ENCODE measurements around the gene ZSCAN18. TPM values are rescaled to one million over a fixed set of nuclear protein-coding genes. Genes with fewer than 3 reads are reported as not detected.

The ZSCAN18 gene
- total RNA-seq, 1 experiment from 2014 or later, result 0.12 TPM

DNA sequence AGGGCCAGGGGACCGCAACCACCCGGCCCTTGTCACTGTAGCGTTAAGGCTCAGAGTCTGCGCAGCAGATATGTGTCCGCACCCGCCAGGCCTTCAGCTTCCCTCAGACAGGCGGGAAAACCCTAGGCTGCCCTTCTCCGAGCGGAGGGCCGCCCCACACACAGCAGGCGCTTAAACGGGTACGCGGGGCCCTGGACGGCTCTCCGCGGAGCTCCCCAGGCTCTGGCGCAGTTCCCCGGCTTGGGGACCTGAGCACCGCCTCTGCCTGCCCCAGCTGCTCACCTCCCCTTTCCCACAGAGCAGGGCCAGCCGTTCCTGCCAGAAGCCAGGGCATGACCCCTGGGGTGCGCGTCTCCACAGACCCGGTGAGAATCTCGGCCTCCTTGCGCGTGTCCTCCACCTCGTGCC, 38.4 kb downstream of the ZSCAN18 start:
- ATAC-seq, result no peak
- H3K27ac ChIP-seq (ENCODE audit: low read depth, low read length), result no peak overlapping the region
- POLR2A ChIA-PET, result no interaction called here

GRCh38 chr19:58059003-58059670, 38.9 kb downstream of the ZSCAN18 start, which contains the start of gene ZNF135:
Gene ZNF135, plus strand, starts transcription at chr19:58059282. Its CDS starts 721 bp downstream, at chr19:58060003.
- ChIA-PET RAD21 (ENCODE audit: low non-redundant PET in 1 of 2, low total read pairs in 2 of 2, uncharacterized antibody in 2 of 2, unreplicated experiment in 2 of 2) (no interaction called here), POLR2A (no interaction called here), CTCF (no interaction called here)
- BruUV-seq (replicated peaks), result no TSS peak
- no peak within 1 kb of the TSS for H3K9ac ChIP-seq (ENCODE audit: low read length)
- H3K27me3 ChIP-seq (ENCODE audit: insufficient read depth, low read length), result no peaks in the 10 kb centered on the region
- no peaks in the 10 kb centered on the region for H4K20me1 ChIP-seq (ENCODE audit: insufficient read depth)
- H3K4me1 ChIP-seq (ENCODE audit: control insufficient read depth in 1 of 2, insufficient read depth in 2 of 2, low read length in 2 of 2), result no peaks in the 10 kb centered on the region
- peaks cover 3 to 15% of the 10 kb centered on the region in 2 experiments; a peak in 2 of 4 replicates for H3K9me3 ChIP-seq (ENCODE audit: control insufficient read depth in 1 of 2, insufficient read depth in 1 of 2, low read depth in 1 of 2, low read length in 2 of 2)
- no peaks in the 10 kb centered on the region for H3K9me2 ChIP-seq (ENCODE audit: insufficient read depth)
- H2AFZ ChIP-seq (ENCODE audit: low read depth, low read length, poor library complexity, severe bottlenecking), result no peak within 1 kb of the TSS
- DNase-seq (ENCODE audit: low read depth, low spot score), result no peak
- intact Hi-C loops (cut with micrococcal nuclease), result no loop called here
- no peak within 1 kb of the TSS for H3K4me3 ChIP-seq (replicated peaks in 1 of 2; ENCODE audit: low read depth in 1 of 2, low read length in 2 of 2)
- H3K4me2 ChIP-seq (ENCODE audit: low read length), result no peak within 1 kb of the TSS
- H3K79me2 ChIP-seq (ENCODE audit: insufficient read depth, low read length), result no peaks in the 10 kb centered on the region
- ATAC-seq, result no peak
- no peak within 1 kb of the TSS for H3K27ac ChIP-seq (ENCODE audit: low read depth, low read length)
- H3K36me3 ChIP-seq (ENCODE audit: control insufficient read depth in 1 of 2, insufficient read depth in 2 of 2, low read length in 2 of 2), result no peaks in the 10 kb centered on the region
- TF ChIP-seq SIN3A (IDR thresholded peaks at IDR 0.05; ENCODE audit: low read depth) (no peak), EZH2phosphoT487 (IDR thresholded peaks at IDR 0.05; ENCODE audit: borderline replicate concordance) (no peak), ELF1 (IDR thresholded peaks at IDR 0.05; ENCODE audit: borderline replicate concordance, low read depth) (no peak), ZFX (IDR thresholded peaks at IDR 0.05) (no peak), EGR1 (IDR thresholded peaks at IDR 0.05; ENCODE audit: low read depth) (no peak), SRF (IDR thresholded peaks at IDR 0.05; ENCODE audit: low read depth) (no peak), CBX3 (IDR thresholded peaks at IDR 0.05; ENCODE audit: low read depth) (no peak), ATF3 (IDR thresholded peaks at IDR 0.05) (no peak), JUND (IDR thresholded peaks at IDR 0.05) (no peak), POLR2A (IDR thresholded peaks at IDR 0.05; ENCODE audit: borderline replicate concordance, extremely low read depth, insufficient read depth, insufficient read length) (no peak), POLR2AphosphoS5 (IDR thresholded peaks at IDR 0.05; ENCODE audit: low read depth, low read length) (no peak), MAX (IDR thresholded peaks at IDR 0.05) (no peak), EZH2 (IDR thresholded peaks at IDR 0.05) (no peak)
- TF ChIP-seq, protein P1, sequence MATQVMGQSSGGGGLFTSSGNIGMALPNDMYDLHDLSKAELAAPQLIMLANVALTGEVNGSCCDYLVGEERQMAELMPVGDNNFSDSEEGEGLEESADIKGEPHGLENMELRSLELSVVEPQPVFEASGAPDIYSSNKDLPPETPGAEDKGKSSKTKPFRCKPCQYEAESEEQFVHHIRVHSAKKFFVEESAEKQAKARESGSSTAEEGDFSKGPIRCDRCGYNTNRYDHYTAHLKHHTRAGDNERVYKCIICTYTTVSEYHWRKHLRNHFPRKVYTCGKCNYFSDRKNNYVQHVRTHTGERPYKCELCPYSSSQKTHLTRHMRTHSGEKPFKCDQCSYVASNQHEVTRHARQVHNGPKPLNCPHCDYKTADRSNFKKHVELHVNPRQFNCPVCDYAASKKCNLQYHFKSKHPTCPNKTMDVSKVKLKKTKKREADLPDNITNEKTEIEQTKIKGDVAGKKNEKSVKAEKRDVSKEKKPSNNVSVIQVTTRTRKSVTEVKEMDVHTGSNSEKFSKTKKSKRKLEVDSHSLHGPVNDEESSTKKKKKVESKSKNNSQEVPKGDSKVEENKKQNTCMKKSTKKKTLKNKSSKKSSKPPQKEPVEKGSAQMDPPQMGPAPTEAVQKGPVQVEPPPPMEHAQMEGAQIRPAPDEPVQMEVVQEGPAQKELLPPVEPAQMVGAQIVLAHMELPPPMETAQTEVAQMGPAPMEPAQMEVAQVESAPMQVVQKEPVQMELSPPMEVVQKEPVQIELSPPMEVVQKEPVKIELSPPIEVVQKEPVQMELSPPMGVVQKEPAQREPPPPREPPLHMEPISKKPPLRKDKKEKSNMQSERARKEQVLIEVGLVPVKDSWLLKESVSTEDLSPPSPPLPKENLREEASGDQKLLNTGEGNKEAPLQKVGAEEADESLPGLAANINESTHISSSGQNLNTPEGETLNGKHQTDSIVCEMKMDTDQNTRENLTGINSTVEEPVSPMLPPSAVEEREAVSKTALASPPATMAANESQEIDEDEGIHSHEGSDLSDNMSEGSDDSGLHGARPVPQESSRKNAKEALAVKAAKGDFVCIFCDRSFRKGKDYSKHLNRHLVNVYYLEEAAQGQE (IDR thresholded peaks at IDR 0.05; ENCODE audit: low read depth), result no peak

More for the DNA sequence above, 38.4 kb downstream of the ZSCAN18 start:
- H3K36me3 ChIP-seq (ENCODE audit: control insufficient read depth in 1 of 2, insufficient read depth in 2 of 2, low read length in 2 of 2), result no peaks in the 10 kb centered on the region
- no peaks in the 10 kb centered on the region for H3K27me3 ChIP-seq (ENCODE audit: insufficient read depth, low read length)
- H3K79me2 ChIP-seq (ENCODE audit: insufficient read depth, low read length), result no peaks in the 10 kb centered on the region
- intact Hi-C loops (cut with micrococcal nuclease), result no loop called here
- TF ChIP-seq EZH2 (IDR thresholded peaks at IDR 0.05), result no peak
- TF ChIP-seq POLR2A (IDR thresholded peaks at IDR 0.05; ENCODE audit: borderline replicate concordance, extremely low read depth, insufficient read depth, insufficient read length), result no peak
- TF ChIP-seq JUND (IDR thresholded peaks at IDR 0.05), result no peak
- no peak for TF ChIP-seq SIN3A (IDR thresholded peaks at IDR 0.05; ENCODE audit: low read depth)
- no peak for TF ChIP-seq TCF7L2 (IDR thresholded peaks at IDR 0.05; ENCODE audit: borderline replicate concordance, extremely low read depth, insufficient read depth, insufficient read length)
- no peak for TF ChIP-seq ELF1 (IDR thresholded peaks at IDR 0.05; ENCODE audit: borderline replicate concordance, low read depth)
- no peak for TF ChIP-seq MAX (IDR thresholded peaks at IDR 0.05)
- no peak for DNase-seq (ENCODE audit: low read depth, low spot score)
- no peaks in the 10 kb centered on the region for H3K4me1 ChIP-seq (ENCODE audit: control insufficient read depth in 1 of 2, insufficient read depth in 2 of 2, low read length in 2 of 2)
- CTCF ChIA-PET, result no interaction called here
- no peak overlapping the region for H3K4me3 ChIP-seq (replicated peaks in 1 of 2; ENCODE audit: low read depth in 1 of 2, low read length in 2 of 2)
- H3K4me2 ChIP-seq (ENCODE audit: low read length), result no peak overlapping the region
- H3K9ac ChIP-seq (ENCODE audit: low read length), result no peak overlapping the region
- H4K20me1 ChIP-seq (ENCODE audit: insufficient read depth), result no peaks in the 10 kb centered on the region
- RAD21 ChIA-PET (ENCODE audit: low non-redundant PET in 1 of 2, low total read pairs in 2 of 2, uncharacterized antibody in 2 of 2, unreplicated experiment in 2 of 2), result no interaction called here
- no peak overlapping the region for H2AFZ ChIP-seq (ENCODE audit: low read depth, low read length, poor library complexity, severe bottlenecking)
- H3K9me3 ChIP-seq (ENCODE audit: control insufficient read depth in 1 of 2, insufficient read depth in 1 of 2, low read depth in 1 of 2, low read length in 2 of 2), result peaks cover 3 to 15% of the 10 kb centered on the region in 2 experiments; a peak in 2 of 4 replicates
- BruUV-seq (replicated peaks), result no TSS peak
- no peaks in the 10 kb centered on the region for H3K9me2 ChIP-seq (ENCODE audit: insufficient read depth)

Measured in HCT116 (cell line).